MCF 10A (cell line): ENCODE data around the gene KRT34. TPM values are rescaled to one million over a fixed set of nuclear protein-coding genes. Genes with fewer than 3 reads are reported as not detected.

Experiments used
- BruUV-seq: library from RNA; stranded (reverse); fragments of 400-500 nt; replicated peaks from 2 replicates; lab custom pipeline; 2021; lab: Mats Ljungman, UMichigan
- CTCF ChIA-PET: fragments of 300-600 bp; sonication (Branson Sonifier 250); formaldehyde crosslinking; extraction: SDS; loops from one replicate; lab custom pipeline; 2021; ENCODE audit warnings: antibody characterized with exemption, inconsistent platforms; lab: Yijun Ruan, JAX
- POLR2A ChIA-PET: fragments of 300-600, 350-650 bp; sonication (Branson Sonifier 250); formaldehyde crosslinking; extraction: SDS; loops from one replicate; lab custom pipeline; 2020; ENCODE audit warnings: antibody characterized with exemption, inconsistent platforms; lab: Yijun Ruan, JAX
- DNase-seq: peaks from one replicate; pipeline ENCODE4 v3.0.0-alpha.2; 2018; ENCODE audit not compliant: unreplicated experiment
- H3K27ac Mint-ChIP-seq: one replicate; pipeline ENCODE4 v1.8.0; 2022; ENCODE audit warnings: mild to moderate bottlenecking, low read depth, mixed read lengths; ENCODE audit not compliant: unreplicated experiment
- H3K27me3 Mint-ChIP-seq: one replicate; pipeline ENCODE4 v1.8.0; 2022; ENCODE audit warnings: mixed read lengths; ENCODE audit not compliant: insufficient read depth, unreplicated experiment
- H3K36me3 Mint-ChIP-seq: one replicate; pipeline ENCODE4 v1.8.0; 2022; ENCODE audit warnings: mild to moderate bottlenecking, moderate library complexity, mixed read lengths; ENCODE audit not compliant: insufficient read depth, unreplicated experiment
- H3K4me1 Mint-ChIP-seq: one replicate; pipeline ENCODE4 v1.8.0; 2022; ENCODE audit warnings: mixed read lengths; ENCODE audit not compliant: insufficient read depth, unreplicated experiment
- H3K4me3 Mint-ChIP-seq: one replicate; pipeline ENCODE4 v1.8.0; 2022; ENCODE audit warnings: mild to moderate bottlenecking, moderate library complexity, mixed read lengths; ENCODE audit not compliant: unreplicated experiment
- H3K9me3 Mint-ChIP-seq: one replicate; pipeline ENCODE4 v1.8.0; 2022; ENCODE audit warnings: mixed read lengths; ENCODE audit not compliant: unreplicated experiment
- CTCF ChIP-seq: fragments of 200-600 bp; IDR thresholded peaks from one replicate; pipeline ENCODE4 v1.8.0; 2022; ENCODE audit warnings: antibody characterized with exemption, mild to moderate bottlenecking; ENCODE audit not compliant: unreplicated experiment
- intact Hi-C: fragments of 100-400 bp; cut with micrococcal nuclease; formaldehyde crosslinking; loops from 2 replicates; pipeline ENCODE4 v1.14.1; 2022
- total RNA-seq: library from RNA; stranded (reverse); gene quantifications from 2 replicates; pipeline ENCODE4 v1.2.3, GENCODE V29; 2022

Gene KRT34
- total RNA-seq, 1 experiment from 2014 or later, result 0.40 TPM

DNA sequence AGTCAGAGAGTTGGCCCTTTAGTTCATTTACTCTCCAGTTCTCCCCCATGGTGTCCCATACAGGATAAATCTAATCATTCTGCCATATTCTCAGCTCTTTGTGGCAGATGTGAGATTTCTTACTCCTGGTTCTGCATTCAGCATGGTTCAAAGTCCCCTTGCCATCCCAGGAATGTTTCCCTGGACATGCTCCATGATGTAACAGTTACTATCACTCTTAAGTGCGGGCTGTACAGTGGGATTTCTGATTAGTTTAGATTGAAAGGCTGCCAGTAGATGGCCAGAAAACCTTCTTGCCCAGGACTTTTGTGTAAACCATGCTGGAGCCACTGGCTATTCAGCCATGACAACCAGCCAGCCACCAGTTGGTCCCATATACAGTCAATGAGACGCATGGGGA, 31.9 kb upstream of the KRT34 start:
- no peak overlapping the region for H3K4me3 Mint-ChIP-seq
- peaks cover 10% of the 10 kb centered on the region for H3K4me1 Mint-ChIP-seq
- no peaks in the 10 kb centered on the region for H3K9me3 Mint-ChIP-seq
- H3K27ac Mint-ChIP-seq, result no peak overlapping the region
- BruUV-seq, result no TSS peak
- peaks cover 15% of the 10 kb centered on the region for H3K27me3 Mint-ChIP-seq
- ChIA-PET CTCF (interaction anchor here (0.7 to 1.1 kb wide), 3 partner anchors 11 to 254 kb away, joined by 3 read pairs; no protein-coding TSS in a partner anchor), POLR2A (interaction anchor here (1.4 kb wide), 1 partner anchor 10 kb away, joined by 9 read pairs; no protein-coding TSS in a partner anchor)
- DNase-seq, result no peak
- intact Hi-C loops, result no loop called here
- no peaks in the 10 kb centered on the region for H3K36me3 Mint-ChIP-seq
- no peak for TF ChIP-seq CTCF

DNA sequence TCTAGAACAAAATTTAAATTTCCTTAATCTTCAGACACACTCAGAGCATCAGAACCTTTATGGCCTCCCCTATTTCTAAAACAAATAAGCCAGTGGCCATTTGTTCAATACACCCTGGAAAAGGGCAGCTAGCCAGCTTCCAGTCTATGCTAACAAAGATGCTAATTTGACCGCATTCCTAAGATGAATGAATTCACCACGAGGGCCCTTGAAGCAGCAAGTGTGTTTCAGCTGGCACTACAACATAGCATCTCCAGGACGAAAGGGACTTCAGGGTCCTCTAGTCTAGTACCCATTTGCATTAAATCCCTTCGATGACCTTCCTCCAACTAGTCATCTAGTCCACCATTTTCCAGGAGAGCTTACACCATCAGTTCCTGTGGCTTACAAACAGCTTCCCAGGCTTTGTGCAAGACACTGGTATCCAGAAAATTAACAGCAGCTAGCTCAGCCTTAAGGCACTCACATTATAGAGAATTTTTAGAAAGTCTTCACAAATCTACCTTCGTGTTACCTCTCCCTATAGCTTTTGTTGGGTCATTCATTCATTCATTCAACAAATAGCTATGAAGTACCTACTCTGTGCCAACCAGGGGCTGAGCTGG, 31.3 kb upstream of the KRT34 start:
- no peak for DNase-seq
- CTCF ChIA-PET, result interaction anchor here (0.7 to 1.1 kb wide), 3 partner anchors 10 to 254 kb away, joined by 3 read pairs; no protein-coding TSS in a partner anchor
- intact Hi-C loops, result no loop called here
- POLR2A ChIA-PET, result interaction anchor here (1.4 kb wide), 1 partner anchor 9 kb away, joined by 9 read pairs; no protein-coding TSS in a partner anchor
- Mint-ChIP-seq H3K36me3 (no peaks in the 10 kb centered on the region), H3K4me3 (no peak overlapping the region), H3K9me3 (no peaks in the 10 kb centered on the region), H3K4me1 (peaks cover 10% of the 10 kb centered on the region), H3K27ac (no peak overlapping the region), H3K27me3 (peaks cover 20% of the 10 kb centered on the region)
- BruUV-seq, result no TSS peak
- TF ChIP-seq CTCF, result no peak

GRCh38 chr17:41411072-41411840, 29.1 kb upstream of the KRT34 start:
- CTCF ChIA-PET, result no interaction called here

More at GRCh38 chr17:41411072-41411840, 29.1 kb upstream of the KRT34 start:
- H3K4me3 Mint-ChIP-seq, result no peak overlapping the region
- TF ChIP-seq CTCF, result no peak
- H3K36me3 Mint-ChIP-seq, result no peaks in the 10 kb centered on the region
- H3K4me1 Mint-ChIP-seq, result no peaks in the 10 kb centered on the region
- no TSS peak for BruUV-seq
- intact Hi-C loops, result no loop called here
- no peak for DNase-seq
- POLR2A ChIA-PET, result interaction anchor here (0.7 kb wide), 1 partner anchor 46 kb away, joined by 4 read pairs; no protein-coding TSS in a partner anchor
- no peak overlapping the region for H3K27ac Mint-ChIP-seq
- peaks cover 27% of the 10 kb centered on the region for H3K27me3 Mint-ChIP-seq
- no peaks in the 10 kb centered on the region for H3K9me3 Mint-ChIP-seq
